KMS-11 (cell line): ENCODE results near the gene AMFR.
A peak's percentile ranks its signal among the peaks of the same experiment; 100 is the strongest.

Experiments used
- H2AFZ ChIP-seq: fragments of 200-600 bp; sonication (generic); 2 replicates; pipeline ENCODE4 v1.6.1; 2016; ENCODE audit warnings: antibody characterized with exemption, mixed run types, low read depth
- H3K27ac ChIP-seq: fragments of 200-600 bp; sonication (generic); 2 replicates; pipeline ENCODE4 v1.6.1; 2016; ENCODE audit warnings: mild to moderate bottlenecking, mixed run types
- H3K27me3 ChIP-seq: fragments of 200-600 bp; sonication (generic); 2 replicates; pipeline ENCODE4 v1.6.1; 2017; ENCODE audit warnings: mild to moderate bottlenecking, low read depth, mixed run types, moderate library complexity; ENCODE audit not compliant: insufficient read depth
- H3K36me3 ChIP-seq: fragments of 200-600 bp; sonication (generic); 2 replicates; pipeline ENCODE4 v1.6.1; 2017; ENCODE audit warnings: mild to moderate bottlenecking, mixed run types; ENCODE audit not compliant: insufficient read depth
- H3K4me1 ChIP-seq: fragments of 200-600 bp; sonication (generic); 2 replicates; pipeline ENCODE4 v1.6.1; 2016; ENCODE audit warnings: mild to moderate bottlenecking, low read depth, mixed run types; ENCODE audit not compliant: poor library complexity, severe bottlenecking
- H3K4me2 ChIP-seq: fragments of 200-600 bp; sonication (generic); 2 replicates; pipeline ENCODE4 v1.7.0; 2016; ENCODE audit warnings: mild to moderate bottlenecking, mixed run types
- H3K4me3 ChIP-seq: fragments of 200-600 bp; sonication (generic); IDR thresholded peaks from 2 replicates; pipeline ENCODE4 v1.6.1; 2017; ENCODE audit warnings: low read depth, low read length, mixed read lengths; ENCODE audit not compliant: insufficient read depth
- H3K79me2 ChIP-seq: fragments of 200-600 bp; sonication (generic); 2 replicates; pipeline ENCODE4 v1.6.1; 2016; ENCODE audit warnings: low read depth, mixed run types; ENCODE audit not compliant: insufficient read depth
- H3K9ac ChIP-seq: fragments of 200-600 bp; sonication (generic); 2 replicates; pipeline ENCODE4 v1.6.1; 2016; ENCODE audit warnings: mild to moderate bottlenecking, mixed run types
- H4K20me1 ChIP-seq: fragments of 200-600 bp; sonication (generic); 2 replicates; pipeline ENCODE4 v1.6.1; 2016; ENCODE audit warnings: mild to moderate bottlenecking, mixed run types; ENCODE audit not compliant: insufficient read depth
- CTCF ChIP-seq: fragments of 200-600 bp; sonication (generic); conservative IDR thresholded peaks from 2 replicates; pipeline ENCODE4 v1.6.1; 2017; ENCODE audit warnings: low read depth, mild to moderate bottlenecking, antibody characterized with exemption, low read length, moderate library complexity, mixed read lengths

AMFR gene

DNA sequence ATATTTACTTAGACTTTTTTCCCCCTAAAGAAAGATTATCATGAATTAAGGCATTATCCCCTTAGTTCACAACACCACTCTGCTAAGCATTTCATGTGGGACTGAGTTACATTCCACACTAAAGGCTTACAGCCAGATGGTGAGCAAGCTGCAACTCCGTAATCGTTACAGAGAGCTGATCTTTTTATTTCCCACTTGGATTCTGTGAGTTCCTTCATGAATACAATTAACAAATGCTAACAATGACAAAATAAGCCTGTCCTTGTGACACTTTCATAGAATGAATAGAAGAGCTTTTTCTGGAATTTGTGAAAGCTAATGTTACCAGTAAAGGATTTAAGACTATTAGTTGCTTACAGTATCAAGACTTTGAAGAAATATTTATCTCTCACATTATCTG lies 34.8 kb upstream of the AMFR start:
- Histone ChIP-seq H3K4me2 (no peak overlapping the region), H3K27ac (no peak overlapping the region), H4K20me1 (no peaks in the 10 kb centered on the region), H3K9ac (no peak overlapping the region), H3K27me3 (no peaks in the 10 kb centered on the region), H3K79me2 (0 out of 2 replicates have a peak, but pooled peaks cover 7% of the 10 kb centered on the region), H3K4me3 (no peak overlapping the region), H2AFZ (no peak overlapping the region), H3K36me3 (no peaks in the 10 kb centered on the region), H3K4me1 (no peaks in the 10 kb centered on the region)
- TF ChIP-seq CTCF, result no peak

DNA sequence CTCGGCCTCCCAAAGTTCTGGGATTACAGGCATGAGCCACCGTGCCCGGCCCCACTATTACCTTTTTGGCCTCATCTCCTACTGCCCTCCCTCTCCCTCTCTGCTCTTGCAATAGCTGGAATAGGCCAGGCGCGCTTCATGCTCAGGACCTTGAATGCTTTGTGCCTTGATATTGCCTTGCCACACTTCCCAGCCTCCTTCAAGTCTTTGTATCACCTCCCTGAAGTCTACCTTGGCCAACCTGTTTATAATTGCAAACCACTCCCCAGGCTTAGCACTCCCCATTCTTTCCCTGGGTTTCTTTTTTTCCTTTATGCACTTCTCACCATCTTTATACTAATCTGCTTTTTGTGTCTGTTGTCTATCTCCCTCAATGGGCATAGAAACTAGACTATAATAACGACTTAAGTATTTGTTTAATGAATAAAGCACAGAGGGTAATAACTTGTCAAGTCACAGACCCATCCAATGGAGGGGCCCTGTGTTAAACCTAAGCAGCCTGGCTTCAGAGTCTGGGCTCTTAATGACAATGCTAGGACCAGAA lies 32.7 kb upstream of the AMFR start:
- Histone ChIP-seq H4K20me1 (no peaks in the 10 kb centered on the region), H3K4me2 (no peak overlapping the region), H3K4me3 (no peak overlapping the region), H2AFZ (no peak overlapping the region), H3K27me3 (no peaks in the 10 kb centered on the region), H3K9ac (no peak overlapping the region), H3K79me2 (peaks cover 19% of the 10 kb centered on the region), H3K36me3 (no peaks in the 10 kb centered on the region), H3K4me1 (peaks cover 6% of the 10 kb centered on the region), H3K27ac (no peak overlapping the region)
- TF ChIP-seq CTCF, result no peak

- Histone ChIP-seq H3K4me2 (peak overlapping the region; percentile 90), H3K27ac (peak overlapping the region; percentile 54), H3K36me3 (no peaks in the 10 kb centered on the region), H2AFZ (peak overlapping the region; percentile 60), H3K79me2 (peaks cover 78% of the 10 kb centered on the region), H3K4me1 (peaks cover 38% of the 10 kb centered on the region), H3K4me3 (no peak overlapping the region), H3K9ac (peak overlapping the region; percentile 70; the same call in 1 of the 2 replicates), H3K27me3 (no peaks in the 10 kb centered on the region), H4K20me1 (no peaks in the 10 kb centered on the region; the same call in 1 of the 2 replicates)
- TF ChIP-seq CTCF, result no peak
Observed at GRCh38 chr16:56451753-56452689, 26.7 kb upstream of the AMFR start.

GRCh38 chr16:56450986-56451752 lies 25.8 kb upstream of the AMFR start, which contains the start of the genes NUDT21 and OGFOD1:
Gene NUDT21, minus strand, starts transcription at chr16:56451332. Its CDS starts 130 bp downstream, at chr16:56451202.
Gene OGFOD1, plus strand, starts transcription at chr16:56451554. Its CDS starts 59 bp downstream, at chr16:56451613.
- peaks cover 38% of the 10 kb centered on the region for H3K4me1 ChIP-seq
- peak within 1 kb of the TSS; percentile 60 for H2AFZ ChIP-seq
- H4K20me1 ChIP-seq, result no peaks in the 10 kb centered on the region; the same call in 1 of the 2 replicates
- no peaks in the 10 kb centered on the region for H3K36me3 ChIP-seq
- H3K27me3 ChIP-seq, result no peaks in the 10 kb centered on the region
- H3K79me2 ChIP-seq, result peaks cover 80% of the 10 kb centered on the region
- peak within 1 kb of the TSS; percentile 70 for H3K9ac ChIP-seq
- TF ChIP-seq CTCF, result no peak
- H3K4me3 ChIP-seq, result no peak within 1 kb of the TSS
- H3K4me2 ChIP-seq, result peak within 1 kb of the TSS; percentile 99
- H3K27ac ChIP-seq, result peak within 1 kb of the TSS; percentile 54
